SK-MEL-5 (cell line): Measurements from ENCODE around the gene CTDSP2. TPM values are rescaled to one million over a fixed set of nuclear protein-coding genes. Genes with fewer than 3 reads are reported as not detected.
"Not testable (repeated sequence)": the region's sequence is repeated elsewhere in the genome, so short reads cannot be mapped to it uniquely, and the experiment has no call there.

Source experiments
- DNase-seq: peaks from one replicate; pipeline ENCODE4 v3.0.0-alpha.2; 2016; ENCODE audit warnings: low read depth, low spot score
- in situ Hi-C: cut with HindIII; loops from 2 replicates; pipeline ENCODE4 v1.10.0; 2016; ENCODE audit warnings: low sequenced_read_pairs, high pct_unique_total_duplicates, low pct_unique_long_range_greater_than_20kb
- total RNA-seq: library from RNA; depleted of rRNA; stranded (reverse); fragments of >200 nt; shearing (Covaris generic); gene quantifications from 2 replicates; pipeline ENCODE4 v1.2.3, GENCODE V29; 2014

CTDSP2 gene
- total RNA-seq, 1 experiment from 2014 or later = 27.8 TPM

DNA sequence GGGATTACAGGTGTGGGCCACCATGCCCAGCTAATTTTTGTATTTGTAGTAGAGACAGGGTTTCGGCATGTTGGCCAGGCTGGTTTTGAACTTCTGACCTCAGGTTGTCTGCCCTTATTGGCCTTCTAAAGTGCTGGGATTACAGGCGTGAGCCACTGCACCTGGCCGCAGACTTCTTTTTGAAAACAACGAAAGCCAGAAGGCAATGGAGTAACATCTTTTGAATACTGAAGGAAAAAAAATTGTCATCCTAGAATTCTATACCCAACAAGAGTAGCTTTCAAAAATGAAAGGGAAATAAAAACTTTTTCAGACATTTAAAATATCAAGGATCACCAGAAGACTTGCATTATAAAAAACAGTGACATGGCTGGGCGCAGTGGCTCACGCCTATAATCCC is 38.7 kb upstream of the CTDSP2 start:
- no peak for DNase-seq
- in situ Hi-C loops = no loop called here

DNA sequence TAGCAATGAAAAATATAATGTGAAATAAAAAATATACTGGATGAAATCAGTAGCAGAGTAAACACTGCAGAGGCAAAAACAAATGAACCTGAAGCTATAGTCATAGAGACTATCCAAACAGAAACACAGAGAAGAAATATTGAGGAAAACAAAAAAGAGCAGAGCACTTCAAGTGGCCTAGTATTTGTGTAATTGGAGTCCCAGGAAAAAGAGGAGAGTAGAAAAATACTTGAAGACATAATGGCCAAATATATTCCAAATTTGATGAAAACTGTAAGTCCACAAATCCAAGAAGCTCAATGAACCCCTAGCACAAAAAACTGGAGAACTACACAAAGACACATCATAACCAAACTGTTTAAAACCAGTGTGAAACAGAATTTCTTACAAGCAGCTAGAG is 37.2 kb upstream of the CTDSP2 start:
- in situ Hi-C loops = no loop called here
- no peak for DNase-seq

DNA sequence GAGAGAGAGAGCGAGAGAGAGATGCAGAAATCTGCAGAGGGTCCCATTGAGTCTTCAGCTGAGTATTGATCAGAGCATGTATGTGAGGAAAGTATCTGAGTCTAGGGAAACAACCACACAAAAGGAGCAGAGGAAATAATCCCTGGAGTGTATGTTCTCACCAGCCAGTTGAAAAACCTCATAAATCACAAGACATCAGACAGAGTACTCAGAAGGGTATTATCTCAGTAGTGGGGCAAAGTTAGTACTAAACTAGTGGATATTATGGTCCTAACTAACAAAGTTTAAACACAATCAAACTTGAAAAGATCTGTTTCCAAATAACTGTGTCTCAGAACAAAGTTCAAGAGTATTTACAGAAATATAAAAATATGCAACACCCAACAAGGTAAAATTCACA is 36.5 kb upstream of the CTDSP2 start:
- no peak for DNase-seq
- in situ Hi-C loops = no loop called here

DNA sequence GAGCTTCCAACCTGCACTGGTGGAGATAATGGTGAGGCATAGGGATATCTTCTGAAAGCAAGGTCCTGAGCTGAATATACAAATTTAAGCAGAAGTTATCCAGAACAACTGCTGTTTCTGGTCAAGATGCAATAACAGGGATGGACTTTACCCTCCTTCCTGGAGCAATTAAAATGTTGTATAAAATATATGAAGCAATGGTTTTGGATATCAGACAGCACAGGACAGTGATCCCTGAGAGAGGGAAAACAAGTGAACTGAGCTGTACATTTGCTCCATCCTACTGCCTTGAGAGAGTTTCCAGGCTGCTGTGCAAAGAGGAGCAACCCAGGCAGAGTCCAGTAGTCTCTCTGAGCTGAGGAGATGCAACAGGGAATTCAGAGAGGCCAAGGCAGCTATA is 36.0 kb upstream of the CTDSP2 start:
- DNase-seq = no peak

DNA sequence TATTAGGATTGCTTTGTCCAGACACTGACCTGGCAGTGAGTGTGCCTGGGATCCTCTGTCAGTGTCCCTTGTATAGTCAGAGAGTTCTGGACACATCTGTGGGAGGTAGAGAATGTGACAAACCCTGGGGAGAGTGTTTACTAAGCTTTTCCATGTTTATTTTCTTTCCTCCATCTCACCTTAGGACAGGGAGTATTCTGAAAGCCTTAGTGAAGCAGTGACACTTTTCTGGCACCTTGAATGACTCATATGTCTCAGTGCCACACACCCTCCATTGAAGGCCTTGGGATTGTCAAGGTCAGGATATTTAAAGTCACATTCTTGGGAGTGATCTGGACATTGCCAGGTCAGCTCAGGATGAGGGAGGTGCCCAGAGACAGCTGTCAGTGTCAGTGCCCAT is 34.9 kb upstream of the CTDSP2 start:
- no peak for DNase-seq
- in situ Hi-C loops = no loop called here

More for the DNA sequence above, 36.0 kb upstream of the CTDSP2 start:
- in situ Hi-C loops = no loop called here

DNA sequence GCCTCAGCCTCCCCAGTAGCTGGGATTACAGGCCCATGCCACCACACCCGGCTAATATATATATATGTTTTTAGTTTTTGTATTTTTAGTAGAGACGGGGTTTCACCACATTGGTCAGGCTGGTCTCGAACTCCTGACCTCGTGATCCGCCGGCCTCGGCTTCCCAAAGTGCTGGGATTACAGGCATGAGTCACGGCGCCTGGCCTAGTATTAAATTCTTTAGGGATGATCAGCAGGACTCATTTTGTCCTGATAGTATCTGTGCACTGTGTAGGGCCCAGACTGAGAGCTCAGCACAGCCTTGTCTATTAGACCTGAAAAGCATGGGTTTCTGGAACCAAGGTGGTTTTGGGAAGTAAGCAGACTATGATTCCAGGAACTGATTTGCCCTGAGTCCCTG is 34.5 kb upstream of the CTDSP2 start:
- DNase-seq, in situ Hi-C loops: not testable (repeated sequence)

DNA sequence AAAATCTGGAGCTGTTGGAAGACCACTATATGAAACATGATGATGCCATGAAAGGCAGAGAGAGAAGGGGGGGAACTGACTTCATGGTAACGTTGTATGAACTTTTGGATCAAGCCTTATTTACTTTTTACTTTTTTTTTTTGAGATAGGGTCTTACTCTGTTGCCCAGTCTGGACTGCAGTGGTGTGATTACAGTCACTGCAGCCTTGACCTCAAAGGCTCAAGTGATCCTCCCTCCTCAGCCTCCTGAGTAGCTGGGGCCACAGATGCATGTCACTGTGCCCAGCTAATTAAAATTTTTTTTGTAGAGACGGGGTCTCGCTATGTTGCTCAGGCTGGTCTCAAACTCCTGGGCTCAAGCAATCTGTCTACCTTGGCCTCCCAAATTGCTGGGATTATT is 31.3 kb upstream of the CTDSP2 start:
- in situ Hi-C loops = no loop called here
- no peak for DNase-seq

DNA sequence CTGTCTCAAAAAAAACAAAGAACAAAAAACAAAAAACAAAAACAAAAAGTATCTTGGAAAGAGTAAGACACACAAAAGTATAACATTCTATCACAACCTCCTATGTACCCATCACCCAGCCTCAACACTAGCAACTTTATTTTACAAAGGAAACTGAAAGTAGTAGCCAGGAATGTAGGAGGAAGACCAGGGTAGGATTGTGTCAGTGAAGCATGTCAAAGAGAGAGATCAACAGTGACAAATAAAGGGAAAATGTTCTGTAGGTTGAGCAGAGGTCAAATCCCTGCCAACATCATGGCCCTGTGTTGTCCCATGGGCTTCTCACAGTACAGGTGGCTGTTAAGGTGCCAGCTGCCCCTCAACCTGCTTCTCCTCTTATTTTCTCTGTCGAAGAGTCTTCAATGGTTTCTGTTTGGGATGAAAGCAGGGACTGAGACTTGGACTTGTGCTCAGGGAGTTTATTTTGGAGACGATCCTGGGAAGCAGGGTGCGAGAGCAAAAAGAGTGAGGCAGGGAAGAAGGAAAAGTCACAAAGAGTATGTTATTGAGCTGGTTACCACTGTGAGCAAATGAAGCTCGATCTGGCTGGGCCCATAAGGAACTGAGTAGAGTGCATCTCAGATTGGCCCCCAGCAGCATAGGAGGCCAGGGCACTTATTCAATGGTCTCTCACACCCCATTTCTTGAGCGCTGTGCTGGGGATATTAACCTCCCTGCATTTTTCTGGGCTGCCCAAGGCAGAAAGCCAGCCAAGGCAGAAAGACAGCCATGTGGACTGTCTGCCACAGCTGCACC is 29.4 kb upstream of the CTDSP2 start:
- DNase-seq = no peak
- in situ Hi-C loops = no loop called here

DNA sequence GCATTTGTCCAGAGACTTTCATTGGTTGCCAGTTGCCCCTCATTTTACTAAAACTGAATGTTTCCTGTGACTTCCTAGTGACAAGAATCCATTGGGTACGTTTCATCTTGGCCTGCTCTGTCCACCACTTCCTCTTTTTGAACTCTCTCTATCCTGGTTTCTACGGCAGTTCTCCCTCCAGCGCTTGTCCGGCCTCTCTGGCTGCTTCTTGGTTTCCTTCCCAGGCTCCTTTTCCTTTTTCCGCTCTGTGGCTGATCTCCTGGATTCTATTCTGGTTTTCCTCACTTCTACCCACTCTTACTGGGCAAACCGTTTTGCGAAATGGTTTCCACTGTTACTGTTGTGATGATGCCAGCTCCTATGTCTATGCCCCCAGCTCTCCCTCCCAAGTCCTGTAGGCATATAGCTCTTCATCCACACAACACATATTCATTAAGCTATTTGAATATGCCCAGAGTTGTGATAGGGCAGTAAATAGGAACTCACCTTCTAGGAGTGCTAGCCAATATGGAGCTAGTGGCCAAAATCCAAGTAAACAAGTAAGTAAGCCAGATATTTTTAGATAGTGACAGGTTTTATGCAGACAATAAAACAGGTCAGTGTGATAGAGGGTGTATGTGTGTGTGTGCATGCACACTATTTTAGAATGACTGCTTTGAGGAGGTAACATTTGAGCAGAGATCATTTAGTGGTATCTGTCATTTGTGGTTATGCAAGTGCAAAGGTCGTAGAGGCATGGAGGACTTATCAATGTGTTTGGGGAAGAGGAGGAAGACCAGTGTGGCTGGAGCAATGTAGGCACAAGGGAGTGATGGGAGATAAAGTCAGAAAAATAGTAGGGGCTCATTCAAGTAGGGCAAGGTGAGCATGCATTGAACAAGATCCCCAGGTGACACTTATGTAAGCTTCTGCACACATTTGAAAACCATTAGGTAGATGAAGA is 27.9 kb upstream of the CTDSP2 start:
- in situ Hi-C loops = no loop called here
- no peak for DNase-seq

DNA sequence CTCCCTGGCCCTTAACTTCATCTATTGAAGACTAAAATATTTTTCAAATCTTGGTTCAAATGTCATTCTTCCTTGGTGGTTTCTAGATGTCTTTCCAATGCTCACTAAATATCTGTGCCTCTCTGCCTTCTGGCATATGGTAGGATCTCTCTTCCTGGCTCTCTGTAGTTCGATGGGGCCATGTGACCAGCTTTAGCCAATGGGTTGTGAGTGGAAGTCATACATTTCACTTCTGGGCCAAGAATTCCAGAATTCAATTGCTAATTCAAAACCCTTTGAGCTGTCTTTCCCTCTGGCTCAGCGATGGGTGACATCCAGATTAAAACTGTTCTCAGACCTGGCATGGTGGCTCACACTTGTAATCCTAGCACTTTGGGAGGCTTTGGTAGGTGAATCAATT is 25.8 kb upstream of the CTDSP2 start:
- no peak for DNase-seq
- in situ Hi-C loops = no loop called here

DNA sequence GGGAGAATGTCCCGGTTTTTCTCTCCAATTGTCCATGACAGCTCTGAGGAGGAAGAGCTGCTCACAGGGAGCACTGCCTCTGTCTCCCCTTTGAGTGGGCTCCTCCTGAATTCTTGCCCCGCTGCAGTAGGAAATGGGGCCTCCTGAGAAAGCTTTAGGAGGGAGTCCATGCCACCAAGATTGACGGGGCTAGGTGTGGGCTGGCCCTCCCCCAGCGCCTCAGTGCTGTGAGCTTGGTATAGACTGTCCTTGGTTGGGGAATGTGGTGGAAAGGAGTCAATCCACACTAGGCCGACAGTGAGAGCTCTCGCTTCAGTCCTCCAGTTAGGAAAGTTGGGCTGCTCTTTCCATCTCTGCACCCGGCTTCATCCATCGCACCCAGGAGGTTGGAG is 23.4 kb upstream of the CTDSP2 start:
- no peak for DNase-seq

DNA sequence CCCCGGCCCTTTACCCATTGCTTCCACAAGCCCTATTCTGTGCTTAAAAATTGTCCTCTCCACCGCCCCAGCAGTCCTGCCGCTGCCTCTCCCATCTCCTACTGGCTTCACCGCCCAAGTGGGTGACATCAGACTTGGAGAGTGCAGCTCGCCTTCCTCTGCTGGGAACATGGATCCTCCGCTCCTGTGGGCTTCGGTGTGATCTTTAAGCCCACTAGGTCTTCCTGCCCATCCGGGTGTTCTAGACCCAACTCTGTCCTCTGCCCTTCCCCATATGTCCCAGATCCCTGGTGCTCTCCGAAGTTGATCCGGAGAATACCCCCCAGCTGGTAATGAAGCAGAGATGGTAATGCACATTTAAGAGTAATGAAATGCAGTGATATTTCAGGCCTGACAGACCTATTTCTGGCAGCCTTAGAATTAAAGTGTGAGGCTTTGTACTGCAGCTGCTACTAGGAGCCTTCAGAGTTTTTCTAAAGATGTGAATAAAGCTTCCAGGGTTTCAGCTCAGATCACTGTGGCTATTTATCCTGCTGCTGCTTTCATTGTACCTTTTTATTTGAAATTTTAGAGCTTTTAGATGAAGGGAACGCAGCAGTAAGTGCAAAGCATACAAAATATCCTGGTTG is 22.9 kb upstream of the CTDSP2 start:
- in situ Hi-C loops = no loop called here
- DNase-seq = no peak

More for the DNA sequence above, 23.4 kb upstream of the CTDSP2 start:
- in situ Hi-C loops = no loop called here

DNA sequence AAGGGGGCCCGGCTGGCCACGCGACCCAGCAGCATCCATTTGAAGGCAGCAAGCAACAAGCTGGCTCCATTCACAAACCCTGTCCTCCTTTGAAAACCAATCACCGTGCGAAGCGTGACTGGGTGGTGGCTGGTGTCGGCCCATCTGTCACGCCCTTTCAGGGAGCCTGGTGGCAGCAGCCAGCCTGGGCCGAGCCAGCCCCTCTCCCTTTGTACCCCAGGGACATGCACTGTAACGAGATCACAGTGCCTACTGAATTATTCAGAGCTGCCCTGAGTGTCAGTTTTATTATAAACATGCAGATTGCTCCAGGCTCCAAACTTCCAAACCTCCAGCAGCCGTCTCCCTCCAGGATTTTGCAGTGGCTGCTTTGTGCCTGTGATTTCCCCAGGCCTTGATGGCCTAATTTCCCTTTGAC is 22.3 kb upstream of the CTDSP2 start:
- no peak for DNase-seq
- in situ Hi-C loops = no loop called here

DNA sequence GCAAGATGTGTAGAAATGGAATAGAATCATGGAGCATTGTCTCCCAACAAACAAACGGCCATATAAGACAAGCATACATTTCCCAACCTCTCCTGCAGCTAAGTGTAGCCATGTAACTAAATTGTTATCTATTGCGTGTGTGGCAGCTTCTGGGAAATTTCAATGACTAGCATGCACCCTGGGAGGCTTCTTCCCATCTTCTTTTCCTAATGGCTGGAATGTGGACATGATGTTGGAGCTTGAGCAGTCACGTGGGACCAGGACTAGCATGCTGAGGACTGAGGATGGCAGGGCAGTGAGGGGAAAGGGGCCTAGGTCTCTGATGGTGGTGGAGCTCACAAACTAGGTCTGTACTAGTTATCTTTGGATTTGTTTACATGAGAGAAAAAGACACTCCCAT is 21.7 kb upstream of the CTDSP2 start:
- no peak for DNase-seq
- in situ Hi-C loops = no loop called here

DNA sequence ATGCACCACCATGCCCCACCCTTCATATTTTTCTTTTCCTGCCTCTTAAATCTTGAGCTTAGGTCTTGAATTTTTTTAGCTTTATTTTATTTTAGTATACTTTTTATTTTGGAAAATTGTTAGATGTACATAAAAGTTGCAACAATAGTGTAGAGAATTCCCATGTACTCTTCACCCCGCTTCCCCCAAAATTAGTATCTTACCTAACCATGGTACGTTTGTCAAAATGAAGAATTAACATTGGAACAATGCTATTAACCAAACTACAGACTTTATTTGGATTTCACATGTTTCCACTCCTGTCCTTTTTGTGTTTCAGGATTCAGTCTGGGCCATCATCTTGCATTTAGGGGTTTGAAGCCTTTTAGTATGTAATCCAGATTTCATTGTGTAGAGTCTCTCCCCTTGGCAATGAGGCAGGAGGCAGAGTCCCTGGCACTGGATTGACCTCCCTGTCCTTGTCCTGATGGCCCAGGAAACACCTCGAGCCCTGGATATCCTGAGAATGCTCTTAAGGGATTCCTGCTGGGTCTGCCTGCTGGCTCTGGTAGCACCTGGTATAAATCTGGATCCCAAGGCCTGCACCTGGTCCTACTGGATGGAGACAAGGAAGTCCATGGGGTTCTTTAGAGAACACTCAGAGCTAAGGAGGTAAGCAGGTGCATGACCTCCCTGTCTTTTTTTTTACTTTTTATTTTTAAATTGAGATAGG is 19.9 kb upstream of the CTDSP2 start:
- in situ Hi-C loops = no loop called here
- DNase-seq = no peak

DNA sequence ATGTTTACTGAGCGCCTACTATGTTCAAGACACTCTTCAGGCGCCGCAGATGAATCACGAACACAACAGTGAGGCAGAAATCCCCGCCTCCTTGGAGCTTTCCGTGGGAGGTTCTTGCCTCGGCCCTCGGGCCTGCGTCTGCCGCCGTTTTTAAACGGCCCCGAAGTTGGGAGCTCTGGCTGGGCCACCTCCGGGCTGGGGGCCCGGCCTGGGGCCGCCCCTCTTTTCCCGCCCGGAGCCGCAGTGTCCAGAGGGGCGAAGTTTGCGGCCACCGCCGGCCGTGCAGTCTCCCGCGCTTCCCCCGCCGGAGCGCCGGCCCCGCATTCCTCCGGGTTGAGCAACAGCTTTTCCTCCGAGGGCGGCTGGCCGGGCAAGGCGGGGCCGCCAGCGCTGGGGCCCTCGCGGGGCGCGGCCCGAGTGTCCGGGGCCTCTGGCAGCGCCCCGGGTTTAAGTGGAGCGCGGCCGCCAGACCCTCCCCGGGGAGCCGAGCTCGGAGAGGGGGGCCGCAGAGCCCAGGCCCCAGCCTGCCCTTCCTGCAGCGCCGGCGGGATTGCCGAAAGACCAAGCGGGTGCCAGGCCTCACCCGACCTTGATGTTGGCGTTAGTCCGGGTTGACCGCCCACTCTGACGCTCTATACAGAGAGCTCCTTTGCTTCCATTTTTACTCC is 18.7 kb upstream of the CTDSP2 start:
- peak; percentile 53 for DNase-seq
- in situ Hi-C loops = no loop called here

DNA sequence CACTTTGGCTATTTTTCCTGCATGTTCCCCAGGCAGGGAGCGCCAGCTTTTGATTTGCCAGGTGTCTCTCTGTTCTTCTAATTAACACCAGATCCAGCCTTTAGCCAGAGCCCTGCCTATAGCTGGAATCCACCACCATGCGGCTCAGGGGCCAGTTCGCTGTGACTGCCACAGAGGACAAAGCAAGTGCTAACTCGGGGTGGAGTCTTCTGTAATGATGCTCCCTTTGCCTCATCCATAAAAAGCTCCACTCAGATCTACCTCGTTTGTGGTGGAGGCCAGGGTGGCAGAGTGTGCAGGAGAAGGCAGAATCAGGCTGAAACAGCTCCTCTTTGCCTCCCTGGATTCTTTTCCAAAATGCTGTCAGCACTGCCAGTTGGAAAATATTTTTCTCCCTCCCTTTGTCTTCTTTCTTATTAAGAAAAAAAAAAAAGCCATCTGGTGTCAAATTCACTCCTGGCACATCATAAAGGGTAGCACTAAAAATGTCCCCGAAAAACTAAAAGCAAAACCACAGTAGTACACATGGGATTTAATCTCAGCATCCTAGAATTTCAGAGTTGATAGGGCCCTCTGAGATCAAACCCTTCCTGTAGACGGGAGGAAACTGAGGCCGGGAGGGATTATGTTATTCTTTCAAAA is 18.0 kb upstream of the CTDSP2 start:
- in situ Hi-C loops = no loop called here
- DNase-seq = no peak
